ENCODE results near the gene MYLK.

- peak; percentile 81 to 89 (median 82) for TF ChIP-seq CTCF (IDR thresholded peaks at IDR 0.05)
- no peak for TF ChIP-seq POLR2A (IDR thresholded peaks at IDR 0.05)
Measured at GRCh38 chr3:123723522-123724168, 160.5 kb downstream of the MYLK start.
